Ramos (cell line): ENCODE data around the gene OXLD1.

Source experiments
- in situ Hi-C: fragments of 300-500 bp; cut with MboI; formaldehyde crosslinking; loops from one replicate; pipeline ENCODE4 v1.14.3; 2022; ENCODE audit warnings: low sequenced_read_pairs; ENCODE audit not compliant: unreplicated experiment

Gene OXLD1

GRCh38 chr17:81655378-81656117 lies 10.9 kb downstream of the OXLD1 start:
- in situ Hi-C loops = no loop called here

GRCh38 chr17:81652906-81653771 lies 13.3 kb downstream of the OXLD1 start:
- in situ Hi-C loops = no loop called here

- in situ Hi-C loops = no loop called here
These were observed 14.7 kb downstream of the OXLD1 start for GRCh38 chr17:81651692-81652091.

GRCh38 chr17:81650951-81651350 lies 15.5 kb downstream of the OXLD1 start:
- in situ Hi-C loops = no loop called here

- in situ Hi-C loops = no loop called here
These were observed 17.7 kb downstream of the OXLD1 start for GRCh38 chr17:81648707-81649085.

- in situ Hi-C loops = no loop called here
These were observed 18.2 kb downstream of the OXLD1 start for GRCh38 chr17:81648013-81648706.

- in situ Hi-C loops = no loop called here
These were observed 18.8 kb downstream of the OXLD1 start for GRCh38 chr17:81647640-81648012.

- in situ Hi-C loops = no loop called here
These were observed 19.4 kb downstream of the OXLD1 start for GRCh38 chr17:81646869-81647600.

- in situ Hi-C loops = no loop called here
These were observed 21.1 kb downstream of the OXLD1 start for GRCh38 chr17:81644976-81645952.

- in situ Hi-C loops = no loop called here
These were observed 21.9 kb downstream of the OXLD1 start for GRCh38 chr17:81644496-81644895.

GRCh38 chr17:81641825-81642489 lies 24.4 kb downstream of the OXLD1 start:
- in situ Hi-C loops = no loop called here

- in situ Hi-C loops = no loop called here
These were observed 26.4 kb downstream of the OXLD1 start for GRCh38 chr17:81640011-81640410.

GRCh38 chr17:81638683-81639082 lies 27.7 kb downstream of the OXLD1 start:
- in situ Hi-C loops = no loop called here

- in situ Hi-C loops = no loop called here
These were observed 29.7 kb downstream of the OXLD1 start, which contains the start of the genes NPLOC4 and TSPAN10 for GRCh38 chr17:81636505-81637288. Gene NPLOC4, minus strand, starts transcription at chr17:81637112. Its CDS starts 182 bp downstream, at chr17:81636930. Gene TSPAN10, plus strand, starts transcription at chr17:81637196. Its CDS starts 5,217 bp downstream, at chr17:81642413.

- in situ Hi-C loops = no loop called here
These were observed 30.4 kb downstream of the OXLD1 start for GRCh38 chr17:81635973-81636504.

GRCh38 chr17:81635431-81635830 lies 31.0 kb downstream of the OXLD1 start:
- in situ Hi-C loops = no loop called here

- in situ Hi-C loops = no loop called here
These were observed 34.9 kb downstream of the OXLD1 start for GRCh38 chr17:81631482-81631881.
